SKM-1 (cell line): ENCODE results near the gene HILPDA.
"Not testable (repeated sequence)": the region's sequence is repeated elsewhere in the genome, so short reads cannot be mapped to it uniquely, and the experiment has no call there.

Experiments
- DNase-seq: peaks from one replicate; lab custom pipeline; 2025; ENCODE audit not compliant: unreplicated experiment; lab: John Stamatoyannopoulos, UW

Gene HILPDA

DNA sequence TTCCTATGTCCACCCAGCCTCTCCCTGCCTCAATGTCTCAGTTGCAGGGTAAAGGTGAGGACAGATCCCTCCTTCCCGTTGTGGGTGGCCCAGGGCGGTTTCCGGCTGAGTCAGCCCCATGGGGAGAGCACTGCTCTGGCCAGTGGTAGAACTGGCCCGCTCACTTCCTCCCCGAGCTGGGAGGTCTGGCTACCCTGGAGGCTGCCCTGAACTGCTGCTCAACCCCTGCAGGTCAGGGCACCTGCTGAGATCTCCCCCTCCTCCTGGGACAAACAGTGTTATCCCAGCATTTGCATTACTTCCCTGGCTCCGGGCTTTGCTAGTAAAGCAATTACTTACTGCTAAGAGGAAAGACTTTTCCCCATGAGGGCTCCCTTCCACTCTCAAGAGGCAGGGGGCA, 24.5 kb upstream of the HILPDA start:
- DNase-seq = no peak

DNA sequence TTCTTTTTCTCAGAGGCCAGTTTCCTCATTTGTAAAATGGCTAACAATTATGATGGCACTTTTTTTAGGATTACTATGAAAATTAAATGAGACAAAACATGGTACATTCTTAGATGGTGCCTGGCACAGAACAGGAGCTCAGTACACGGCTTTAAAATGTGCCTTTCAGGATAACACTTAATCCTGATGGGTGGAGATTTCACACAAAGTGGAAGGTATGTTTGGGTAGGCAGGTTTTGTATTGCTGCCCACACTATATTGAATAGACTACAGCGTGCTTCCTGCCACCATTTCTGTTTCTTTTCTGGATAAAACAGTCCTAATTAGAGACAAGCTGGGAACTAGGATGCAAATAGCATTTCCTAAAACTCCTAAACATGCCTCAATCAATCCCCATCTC, 23.9 kb upstream of the HILPDA start:
- no peak for DNase-seq

DNA sequence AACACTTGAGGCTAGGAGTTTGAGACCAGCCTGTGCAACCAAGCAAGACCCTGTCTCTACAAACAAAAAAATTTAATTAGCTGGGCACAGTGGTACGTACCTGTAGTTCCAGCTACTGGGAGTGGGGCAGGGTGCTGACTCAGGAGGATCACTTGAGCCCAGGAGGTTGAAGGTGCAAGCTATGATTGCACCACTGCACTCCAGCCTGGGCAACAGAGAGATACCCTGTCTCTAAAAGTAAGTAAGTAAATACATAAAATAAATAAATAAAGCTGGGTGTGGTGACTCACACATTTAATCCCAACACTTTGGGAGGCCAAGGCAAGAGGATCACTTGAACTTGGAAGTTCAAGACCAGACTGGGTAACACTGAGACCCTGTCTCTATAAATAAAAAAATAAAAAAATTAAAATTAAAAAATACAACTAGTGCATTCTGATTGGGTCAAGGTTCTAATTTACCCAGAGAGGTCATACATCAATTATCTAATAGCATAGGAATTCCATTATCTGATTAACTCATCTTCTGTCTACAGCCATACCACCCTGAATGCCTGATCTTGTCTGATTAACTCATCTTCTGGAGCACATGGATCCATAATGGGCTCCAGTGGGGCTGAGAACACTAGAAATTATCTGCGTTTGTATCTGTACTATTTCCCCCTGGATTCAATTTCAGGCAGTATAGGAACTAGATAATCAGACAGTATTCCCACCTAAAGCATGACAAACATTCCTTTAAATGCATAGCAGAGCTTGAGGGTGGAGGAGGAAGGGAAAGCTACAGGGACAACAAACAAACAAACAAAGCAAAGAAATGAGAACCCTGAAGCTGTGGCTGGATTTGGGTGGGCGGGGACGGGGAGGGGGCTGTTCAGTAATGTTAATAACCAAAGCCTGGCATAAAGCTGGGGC, 21.0 kb upstream of the HILPDA start:
- no peak for DNase-seq

DNA sequence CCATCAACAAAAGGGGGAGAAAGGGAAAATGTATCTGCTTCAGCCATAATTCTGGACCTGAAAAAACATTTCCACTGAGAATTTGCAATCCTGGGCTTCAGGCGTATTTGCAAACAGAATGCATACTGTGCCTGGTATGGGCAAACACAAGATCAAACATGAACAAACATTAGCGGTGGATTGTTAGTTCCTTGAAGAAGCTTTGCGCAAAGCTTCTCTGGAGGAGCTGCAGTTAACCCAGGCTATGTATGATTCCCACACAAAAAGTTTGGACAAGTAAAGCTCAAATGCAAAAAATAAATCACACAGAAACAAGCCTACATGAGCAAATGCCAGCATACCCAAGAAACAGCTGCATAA, 20.4 kb upstream of the HILPDA start:
- DNase-seq = no peak

GRCh38 chr7:128437426-128438332, 18.0 kb upstream of the HILPDA start:
- DNase-seq = peak; percentile 92

DNA sequence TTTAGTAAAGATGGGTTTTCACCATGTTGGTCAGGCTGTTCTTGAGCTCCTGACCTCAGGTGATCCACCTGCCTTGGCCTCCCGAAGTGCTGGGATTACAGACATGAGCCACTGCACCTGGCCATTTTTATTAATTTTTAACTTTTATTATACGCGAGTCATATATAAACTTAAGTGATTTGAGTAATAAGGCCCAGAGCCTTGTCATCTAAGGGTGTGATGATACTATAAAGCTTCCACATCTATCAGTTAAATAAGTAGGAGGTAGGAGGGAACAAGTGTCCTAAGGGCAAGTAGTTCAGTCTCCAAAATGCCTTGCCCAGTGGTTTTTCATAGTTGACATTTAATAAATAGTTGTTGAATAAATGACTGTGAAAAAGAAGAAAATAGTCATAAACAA, 13.3 kb upstream of the HILPDA start:
- no peak for DNase-seq

GRCh38 chr7:128443831-128444600, 11.7 kb upstream of the HILPDA start:
- DNase-seq = no peak

GRCh38 chr7:128446306-128446705, 9.4 kb upstream of the HILPDA start:
- DNase-seq = no peak

DNA sequence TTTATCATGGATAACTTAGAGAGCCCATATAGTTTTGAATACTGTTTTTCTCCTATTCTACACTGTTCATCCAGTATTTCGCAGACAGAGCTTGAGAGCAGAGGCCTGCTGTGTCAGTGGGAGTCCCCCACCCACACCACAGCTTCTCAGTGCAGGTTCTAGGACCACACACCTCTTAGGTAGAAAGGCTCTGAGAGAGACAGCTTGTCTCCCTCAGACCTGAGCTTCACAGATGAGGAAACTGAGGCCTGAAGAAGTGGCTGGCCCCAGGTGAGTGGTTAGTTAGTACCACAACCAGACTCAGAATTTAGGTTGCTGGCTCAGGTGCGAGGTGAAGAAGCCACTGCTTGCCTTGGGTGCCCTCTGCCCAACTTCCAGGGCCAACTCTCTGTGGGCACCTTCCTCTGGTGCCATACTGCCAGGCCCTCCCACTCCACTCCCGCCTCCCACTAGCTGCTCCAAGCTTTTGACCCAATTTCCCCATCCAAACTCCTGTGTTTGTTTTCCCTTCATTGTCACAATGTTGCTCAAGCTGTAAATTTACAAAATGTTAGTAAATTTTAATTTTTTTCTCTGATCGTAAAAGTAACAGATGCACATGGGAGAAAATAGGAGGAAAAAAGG, 7.6 kb upstream of the HILPDA start:
- no peak for DNase-seq

DNA sequence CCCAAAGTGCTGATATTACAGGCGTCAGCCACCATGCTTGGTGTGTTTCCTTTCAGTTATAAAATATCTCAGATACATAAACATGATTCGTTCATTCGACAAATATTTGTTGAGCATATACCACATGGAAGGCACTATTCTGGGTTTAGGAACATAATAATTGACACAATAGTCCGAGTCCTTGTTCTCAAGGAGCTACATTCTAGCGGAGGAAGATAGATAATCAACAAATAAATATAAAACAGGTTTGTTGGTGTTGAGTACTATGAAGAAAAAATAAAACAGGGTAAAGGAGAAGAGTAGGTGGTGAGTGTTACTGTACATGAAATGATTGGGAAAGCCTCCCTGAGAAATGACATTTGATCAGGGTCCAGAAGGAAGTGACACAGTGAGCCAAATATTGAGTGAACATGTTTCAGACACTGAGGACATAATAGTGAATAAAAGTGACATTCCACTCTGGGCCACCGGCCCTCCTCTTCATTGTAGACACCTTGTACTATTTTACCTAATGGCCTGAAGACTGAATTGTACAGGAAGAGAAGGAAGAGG, 6.9 kb upstream of the HILPDA start:
- DNase-seq = no peak

DNA sequence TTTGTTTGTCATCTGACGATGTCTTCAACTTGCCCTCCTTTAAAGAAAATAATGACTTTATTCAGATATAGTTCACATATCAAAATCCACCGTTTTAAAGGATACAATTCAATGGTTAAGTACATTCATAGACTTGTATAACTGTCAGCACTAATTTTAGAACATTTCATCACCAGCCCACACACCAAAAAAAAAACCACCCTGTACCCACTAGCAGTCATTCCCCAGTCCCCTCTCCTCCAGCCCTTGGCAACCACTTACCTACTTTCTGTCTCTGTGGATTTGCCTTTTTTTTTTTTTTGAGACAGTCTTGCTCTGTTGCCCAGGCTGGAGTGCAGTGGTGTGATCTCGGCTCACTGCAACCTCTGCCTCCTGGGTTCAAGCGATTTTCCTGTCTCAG, 5.3 kb upstream of the HILPDA start:
- DNase-seq = peak; percentile 46

DNA sequence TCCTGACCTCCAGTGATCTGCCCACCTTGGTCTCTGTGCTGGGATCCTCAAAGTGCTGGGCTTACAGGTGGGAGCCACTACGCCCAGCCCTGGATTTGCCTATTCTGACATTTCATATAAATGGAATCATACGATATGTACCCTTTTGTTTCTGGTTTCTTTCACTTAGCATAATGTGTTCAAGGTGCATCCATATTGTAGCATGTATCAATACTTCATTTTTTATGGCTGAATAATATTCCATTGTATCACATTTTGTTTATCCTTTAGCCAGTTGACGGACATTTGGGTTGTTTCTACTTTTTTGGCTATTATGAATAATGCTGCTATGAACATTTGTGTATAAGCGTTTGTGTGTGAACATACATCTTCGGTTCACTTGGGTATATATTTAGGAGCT, 4.8 kb upstream of the HILPDA start:
- no peak for DNase-seq

DNA sequence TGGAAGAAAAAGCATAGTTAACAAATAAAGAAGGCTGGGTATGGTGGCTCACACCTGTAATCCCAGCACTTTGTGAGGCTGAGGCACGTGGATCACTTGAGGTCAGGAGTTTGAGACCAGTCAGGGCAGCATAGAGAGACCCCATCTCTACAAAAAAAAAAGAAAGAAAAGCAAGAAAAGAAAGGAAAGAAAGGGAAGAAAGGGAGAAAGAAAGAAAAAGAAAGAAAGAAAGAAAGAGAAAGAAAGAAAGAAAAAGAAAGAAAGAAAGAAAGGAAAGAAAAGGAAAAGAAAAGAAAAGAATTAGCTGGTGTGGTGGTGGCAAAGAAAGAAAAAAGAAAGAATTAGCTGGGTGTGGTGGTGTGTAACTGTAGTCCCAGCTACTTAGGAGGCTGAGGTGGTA, 3.1 kb upstream of the HILPDA start:
- DNase-seq = no peak

GRCh38 chr7:128453836-128454804, 1.6 kb upstream of the HILPDA start:
- no peak for DNase-seq

- DNase-seq = peak; percentile 21
These were observed 703 bp upstream of the HILPDA start for GRCh38 chr7:128454808-128455542.

DNA sequence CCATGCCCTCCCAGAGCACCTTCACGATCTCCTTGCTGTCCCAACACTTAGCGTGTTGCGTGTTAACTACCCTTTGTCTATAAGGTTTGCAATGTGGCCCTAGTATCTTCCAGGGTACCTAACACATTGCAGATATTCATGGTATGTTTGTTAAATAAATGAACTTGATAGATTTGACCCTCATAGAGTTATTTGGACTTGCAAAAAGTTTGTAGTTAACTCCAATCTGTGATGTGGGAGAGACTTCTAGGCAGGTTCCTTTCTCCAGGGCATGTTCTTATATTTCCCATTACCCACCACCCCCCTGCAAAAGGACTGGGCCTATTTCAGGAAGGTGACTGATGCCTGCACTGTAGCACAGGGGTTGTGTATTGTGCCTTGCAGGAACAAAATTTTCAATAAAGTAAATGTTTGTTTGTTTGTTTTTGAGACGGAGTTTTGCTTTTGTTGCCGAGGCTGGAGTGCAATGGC, 612 bp downstream of the HILPDA start:
- no peak for DNase-seq

DNA sequence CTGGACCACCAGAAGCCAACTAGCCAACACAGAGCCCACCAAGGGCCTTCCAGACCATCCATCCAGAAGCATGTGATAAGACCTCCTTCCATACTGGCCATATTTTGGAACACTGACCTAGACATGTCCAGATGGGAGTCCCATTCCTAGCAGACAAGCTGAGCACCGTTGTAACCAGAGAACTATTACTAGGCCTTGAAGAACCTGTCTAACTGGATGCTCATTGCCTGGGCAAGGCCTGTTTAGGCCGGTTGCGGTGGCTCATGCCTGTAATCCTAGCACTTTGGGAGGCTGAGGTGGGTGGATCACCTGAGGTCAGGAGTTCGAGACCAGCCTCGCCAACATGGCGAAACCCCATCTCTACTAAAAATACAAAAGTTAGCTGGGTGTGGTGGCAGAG, 1.7 kb downstream of the HILPDA start:
- not testable (repeated sequence) for DNase-seq

DNA sequence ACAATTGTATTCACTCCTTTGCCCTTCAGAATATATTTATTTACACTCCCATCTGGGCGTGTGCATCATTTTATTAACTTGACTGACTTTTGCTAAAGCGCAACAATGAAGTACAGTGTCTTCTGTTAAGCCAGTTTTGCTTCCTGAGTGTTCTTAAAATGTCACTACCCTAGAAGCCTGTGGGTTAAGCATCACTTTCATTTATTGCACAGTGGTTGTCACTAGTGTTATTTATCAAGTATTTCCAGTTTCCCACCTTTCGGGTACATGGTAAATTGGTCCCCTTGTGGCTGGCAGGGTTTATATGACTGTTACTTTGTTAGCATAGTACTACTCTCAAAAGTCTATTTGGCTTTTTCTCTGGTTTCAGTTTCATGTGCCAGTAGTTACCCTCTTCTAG, 3.3 kb downstream of the HILPDA start:
- DNase-seq = no peak
